Stimulated activated CD8-positive, alpha-beta memory T cell treated with anti-CD3 and anti-CD28 coated beads, Interleukin-7, amount 100 ng/mL, for 48 hours (primary cell): ENCODE results near the gene TFPI.

Source experiments
- DNase-seq, 2 donors: peaks; one replicate each; pipeline ENCODE4 v3.0.0-alpha.2; 2020; ENCODE audit warnings: low read depth in 1 of 2; ENCODE audit errors: extremely low read depth in 1 of 2

TFPI gene

DNA sequence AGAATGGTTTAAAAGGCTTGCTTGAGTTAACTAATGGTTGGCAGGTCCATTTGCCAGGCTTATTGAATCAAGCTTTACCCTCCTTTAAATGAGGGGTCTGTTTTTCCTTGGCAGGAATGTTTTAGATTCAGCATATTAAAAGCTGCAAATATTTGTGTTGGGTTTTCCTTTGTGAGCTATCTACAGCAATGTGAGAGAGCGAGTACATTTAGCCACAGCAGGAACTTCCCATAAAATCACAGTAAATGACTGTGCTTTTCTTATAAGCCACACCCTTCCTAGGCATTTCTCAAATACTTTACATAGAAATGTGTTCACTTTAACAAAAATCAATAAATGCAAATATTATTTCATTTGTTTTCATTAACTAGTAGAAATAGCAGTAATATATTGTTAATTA lies 130.1 kb downstream of the TFPI start:
- no peak for DNase-seq

DNA sequence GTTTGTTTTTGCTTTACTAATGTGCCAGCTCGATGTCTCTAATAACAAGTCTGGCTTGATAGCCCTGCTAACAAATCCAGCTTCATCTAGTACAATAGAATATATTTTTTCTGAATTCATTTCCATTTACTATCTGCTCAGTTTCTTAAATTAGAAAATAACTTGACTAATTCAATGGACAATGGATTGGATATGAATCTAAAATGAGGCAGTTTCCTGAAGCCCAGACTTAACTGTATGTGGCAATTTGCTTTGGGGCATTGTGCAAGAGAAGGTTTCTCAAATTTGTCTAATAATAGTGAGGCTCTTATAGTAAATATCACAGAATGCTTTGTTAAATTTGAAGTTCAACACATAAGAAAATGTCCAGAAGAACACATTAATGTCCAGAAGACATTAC lies 132.0 kb downstream of the TFPI start:
- DNase-seq, result no peak

DNA sequence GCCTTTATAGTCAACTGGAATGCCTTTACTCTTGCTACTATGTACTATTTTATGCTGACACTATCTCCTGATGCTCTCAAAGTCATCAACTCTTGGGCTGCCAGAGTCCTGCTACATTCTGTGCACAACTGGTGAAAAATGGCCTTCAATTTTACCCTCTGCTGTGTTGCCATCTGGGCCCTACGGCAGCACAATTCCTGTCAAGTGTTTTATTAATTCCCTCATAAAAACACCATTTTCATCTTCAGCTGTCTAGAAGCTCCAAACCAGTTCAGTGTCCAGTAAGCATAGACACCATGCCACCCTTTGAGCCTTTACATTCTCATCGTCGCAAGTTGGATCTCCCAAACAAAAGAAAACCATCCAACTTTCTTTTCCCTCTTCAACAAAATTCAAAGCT lies 132.7 kb downstream of the TFPI start:
- DNase-seq, result no peak

DNA sequence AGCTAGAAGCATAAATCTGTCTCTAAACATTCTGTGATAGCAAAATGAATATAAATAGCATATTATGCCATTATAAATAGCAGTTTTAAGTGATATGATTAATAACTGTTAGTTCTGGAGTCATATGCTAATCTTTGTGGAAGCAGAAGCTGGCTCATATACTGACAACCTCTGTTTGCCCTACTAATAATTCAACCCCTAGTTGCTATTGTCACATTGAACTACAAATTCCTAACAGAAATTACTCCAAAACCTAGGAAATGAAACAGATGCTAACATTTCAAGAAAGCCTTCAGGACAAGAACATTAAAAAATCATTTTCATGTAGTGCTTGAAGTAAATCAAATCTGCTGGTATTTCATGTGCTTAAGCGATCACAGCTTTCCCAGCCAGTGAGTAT lies 134.4 kb downstream of the TFPI start:
- DNase-seq, result no peak

DNA sequence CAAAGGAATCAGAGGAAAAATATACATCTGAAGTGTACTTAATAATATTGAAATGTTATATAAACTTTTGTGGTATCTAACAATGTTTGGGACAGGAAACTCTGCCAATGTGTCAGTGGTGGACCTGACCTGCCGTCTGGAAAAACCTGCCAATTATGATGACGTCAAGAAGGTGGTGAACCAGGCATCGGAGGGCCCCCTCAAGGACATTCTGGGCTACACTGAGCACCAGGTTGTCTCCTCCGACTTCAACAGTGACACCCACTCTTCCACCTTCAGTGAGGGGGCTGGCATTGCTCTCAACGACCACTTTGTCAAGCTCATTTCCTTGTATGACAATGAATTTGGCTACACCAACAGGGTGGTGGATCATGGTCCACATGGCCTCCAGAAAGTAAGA lies 138.8 kb downstream of the TFPI start:
- DNase-seq, result no peak
